ENCODE results near the gene CEP57. TPM values are rescaled to one million over a fixed set of nuclear protein-coding genes. Genes with fewer than 3 reads are reported as not detected.

Gene CEP57
- total and polyA plus RNA-seq, 2 of the 4 experiments (the other 2 are of a cell fraction) = 14.5 to 30.5 TPM

GRCh38 chr11:95799546-95799945, 9.2 kb downstream of the CEP57 start:
- dilution Hi-C loops (cut with HindIII; ENCODE audit: low sequenced_read_pairs, unreplicated experiment) = no loop called here
- no TSS peak for BruUV-seq (replicated peaks)
- CTCF ChIA-PET = interaction anchor here (0.6 kb wide), 1 partner anchor 31 kb away, joined by 4 read pairs; no protein-coding TSS in a partner anchor

More at GRCh38 chr11:95799546-95799945, 9.2 kb downstream of the CEP57 start:
- no peak overlapping the region for H4K5ac ChIP-seq (ENCODE audit: low read depth, low read length)
- H2BK5ac ChIP-seq (ENCODE audit: low read depth, low read length, poor library complexity, severe bottlenecking) = no peak overlapping the region
- ATAC-seq (ENCODE audit: low read depth) (no peak), DNase-seq (no peak)
- H2BK20ac ChIP-seq (ENCODE audit: low read depth, low read length) = no peak overlapping the region
- H2BK120ac ChIP-seq (ENCODE audit: low read depth, low read length) = no peak overlapping the region
- H3K9me1 ChIP-seq (ENCODE audit: insufficient read depth, low read length) = no peaks in the 10 kb centered on the region
- no peak overlapping the region for H3K27ac ChIP-seq (ENCODE audit: insufficient read depth, low read length)
- no peak overlapping the region for H4K8ac ChIP-seq (ENCODE audit: low read depth in 2 of 2, low read length in 2 of 2)
- TF ChIP-seq RFX5 (IDR thresholded peaks at IDR 0.05; ENCODE audit: low read depth, low read length) = no peak
- TF ChIP-seq RAD21 (IDR thresholded peaks at IDR 0.05; ENCODE audit: low read length) = no peak
- TF ChIP-seq ELK1 (IDR thresholded peaks at IDR 0.05; ENCODE audit: borderline replicate concordance, low read depth, low read length) = no peak
- no peak for TF ChIP-seq BHLHE40 (IDR thresholded peaks at IDR 0.05; ENCODE audit: low read depth, low read length)
- no peak for TF ChIP-seq CHD1 (IDR thresholded peaks at IDR 0.05; ENCODE audit: low read depth, low read length)
- no peak for TF ChIP-seq CEBPB (IDR thresholded peaks at IDR 0.05; ENCODE audit: low read depth, low read length)
- no peak for TF ChIP-seq POLR2A (IDR thresholded peaks at IDR 0.05; ENCODE audit: low read depth, low read length)
- no peak for TF ChIP-seq MAZ (IDR thresholded peaks at IDR 0.05; ENCODE audit: borderline replicate concordance, low read depth, low read length)
- TF ChIP-seq MXI1 (IDR thresholded peaks at IDR 0.05; ENCODE audit: borderline replicate concordance, low read depth, low read length) = no peak
- TF ChIP-seq SMC3 (IDR thresholded peaks at IDR 0.05; ENCODE audit: low read depth, low read length) = no peak
- no peak for TF ChIP-seq CTCF (conservative IDR thresholded peaks at IDR 0.05; ENCODE audit: low read depth, low read length)
- H3K4ac ChIP-seq (ENCODE audit: low read depth, low read length) = no peak overlapping the region
- POLR2A ChIA-PET (ENCODE audit: unreplicated experiment) = no interaction called here
- H3K4me3 ChIP-seq (ENCODE audit: insufficient read depth, low read depth, low read length) = no peak overlapping the region
- no peak overlapping the region for H2AK9ac ChIP-seq (replicated peaks; ENCODE audit: low read depth, low read length, poor library complexity)
- no peak overlapping the region for H2BK15ac ChIP-seq (ENCODE audit: low read depth, low read length)
- no peak overlapping the region for H4K91ac ChIP-seq (ENCODE audit: insufficient read depth, low read depth, low read length)
- no peak overlapping the region for H3K56ac ChIP-seq (ENCODE audit: extremely low read depth, insufficient read depth, low read length)
- H3K27me3 ChIP-seq (ENCODE audit: control insufficient read depth, insufficient read depth, low read length) = no peaks in the 10 kb centered on the region
- intact Hi-C loops (cut with micrococcal nuclease) (no loop called here), in situ Hi-C loops (cut with MboI; ENCODE audit: low sequenced_read_pairs) (no loop called here)
- WGBS, 2 experiments (ENCODE audit: extremely low coverage in 2 of 2, insufficient read length in 1 of 2) = 100% methylated on average over 1 of the region's 1 CpG; no CpG with 5 or more reads in 1 of the 2 experiments
- no peaks in the 10 kb centered on the region for H3K4me1 ChIP-seq (ENCODE audit: control insufficient read depth, insufficient read depth, low read length)
- H2AFZ ChIP-seq (replicated peaks; ENCODE audit: low read length, poor library complexity) = no peak overlapping the region
- peaks cover 9% of the 10 kb centered on the region for H3K36me3 ChIP-seq (ENCODE audit: control insufficient read depth, insufficient read depth, low read length)
- no peak overlapping the region for H3K14ac ChIP-seq (replicated peaks; ENCODE audit: low read depth, low read length)
- no peak overlapping the region for H3K23ac ChIP-seq (ENCODE audit: low read depth, low read length)
- no peak overlapping the region for H2AK5ac ChIP-seq (ENCODE audit: low read depth, low read length)
- H3K9me3 ChIP-seq (ENCODE audit: control insufficient read depth, insufficient read depth, low read length) = no peaks in the 10 kb centered on the region
- no peak overlapping the region for H3K18ac ChIP-seq (ENCODE audit: low read depth, low read length)
- H3K79me1 ChIP-seq (ENCODE audit: low read depth in 1 of 2, low read length in 2 of 2) = peaks cover 7 to 39% of the 10 kb centered on the region in 2 experiments
- no peak overlapping the region for H3K9ac ChIP-seq (ENCODE audit: low read depth, low read length)
- peaks cover 3% of the 10 kb centered on the region; the same call in 1 of the 2 replicates for H4K20me1 ChIP-seq (ENCODE audit: insufficient read depth, low read length)
- no peak overlapping the region for H3K4me2 ChIP-seq (ENCODE audit: low read depth, low read length)

All from IMR-90 (cell line).